Body of pancreas (tissue), 4 donors: ENCODE measurements around the gene FBLN1. TPM values are rescaled to one million over a fixed set of nuclear protein-coding genes. Genes with fewer than 3 reads are reported as not detected.

Source experiments
- ATAC-seq: fragments of 150-250 bp; one replicate; pipeline ENCODE4 v1.9.1; 2016
- DNase-seq, 4 donors: peaks; one replicate each; pipeline ENCODE4 v3.0.0-alpha.2; 2019
- H3K27ac ChIP-seq, 4 donors: fragments of 200-600 bp; sonication (generic); 1 replicate in 3 of 4; 2 replicates in 1 of 4; pipeline versions ENCODE4 v1.5.1 to v1.6.1; 2016 to 2019; ENCODE audit warnings: mild to moderate bottlenecking in 1 of 4, mixed read lengths in 1 of 4, moderate library complexity in 1 of 4
- H3K27me3 ChIP-seq, 2 donors: fragments of 200-600 bp; sonication (generic); one replicate each; pipeline ENCODE4 v1.6.0; 2016; ENCODE audit warnings: mild to moderate bottlenecking in 1 of 2
- H3K36me3 ChIP-seq, 2 donors: fragments of 200-600 bp; sonication (generic); replicated peaks in 1 of 2; 2 replicates each; pipeline ENCODE4 v1.5.1; 2016; ENCODE audit warnings: low read depth in 2 of 2; ENCODE audit not compliant: insufficient read depth in 1 of 2
- H3K4me1 ChIP-seq: fragments of 200-600 bp; sonication (generic); one replicate; pipeline ENCODE4 v1.6.0; 2016
- H3K4me3 ChIP-seq, 2 donors: fragments of 200-600 bp; sonication (generic); 1 replicate in 1 of 2; 2 replicates in 1 of 2; pipeline ENCODE4 v1.5.1; 2016 to 2019
- H3K9me3 ChIP-seq, 3 donors: fragments of 200-600 bp; sonication (generic); 1 replicate in 2 of 3; 2 replicates in 1 of 3; pipeline ENCODE4 v1.5.1; 2016
- CTCF ChIP-seq, 7 experiments: fragments of 450-650 bp in 4 of 7; fragments of 200-600 bp in 3 of 7; sonication (generic) in 3 of 7; IDR thresholded peaks; one replicate each; pipeline ENCODE4 v1.5.1; 2016 to 2019; ENCODE audit warnings: antibody characterized with exemption in 7 of 7
- POLR2A ChIP-seq, 3 donors: fragments of 450-650 bp; IDR thresholded peaks; one replicate each; pipeline ENCODE4 v1.6.1; 2016; ENCODE audit warnings: antibody characterized with exemption in 3 of 3, mild to moderate bottlenecking in 2 of 3
- WGBS, 2 donors: methylation state at CpG; one replicate each; pipeline ENCODE4 v1.1.5; 2017; 5-methylcytosine and 5-hydroxymethylcytosine counted together
- intact Hi-C: fragments of 100-400 bp; cut with DNase I; formaldehyde crosslinking; loops from one replicate; pipeline ENCODE4 v1.15.1; 2023
- total RNA-seq, 2 donors: library from RNA; depleted of rRNA; stranded (reverse); fragments of >200 nt; gene quantifications; one replicate each; pipeline ENCODE4 v1.1.0, GENCODE V29; 2016

Gene FBLN1
- total RNA-seq, 2 donors from 2014 or later = 97.0 to 119 TPM

DNA sequence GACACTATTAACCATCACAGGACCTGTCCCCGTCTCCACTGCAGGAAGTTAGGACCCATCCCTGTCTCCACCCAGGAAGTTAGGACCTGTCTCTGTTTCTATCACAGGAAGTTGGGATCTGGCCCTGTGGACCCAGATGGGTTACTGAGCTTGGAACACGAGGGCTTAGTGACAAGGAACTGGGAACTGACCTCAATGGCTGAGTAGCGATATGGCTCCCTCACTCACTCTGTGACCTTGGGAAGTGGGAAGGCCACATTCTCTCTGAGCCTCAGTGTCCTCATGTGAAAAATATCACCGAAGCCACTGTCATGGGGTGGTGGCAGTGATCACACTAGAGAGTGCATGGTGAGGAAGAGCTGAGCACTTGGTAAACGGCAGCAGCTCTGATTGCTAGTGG lies 59.4 kb downstream of the FBLN1 start:
- ATAC-seq (no peak), DNase-seq (no peak)
- WGBS, 2 donors = 79 to 82% methylated on average over 3 to 5 of the region's 5 CpGs
- Histone ChIP-seq H3K4me3 (no peak overlapping the region), H3K27ac (no peak overlapping the region), H3K36me3 (no peaks in the 10 kb centered on the region), H3K9me3 (peaks cover 0 to 14% (median 0%) of the 10 kb centered on the region in 3 donors), H3K27me3 (no peaks in the 10 kb centered on the region), H3K4me1 (no peaks in the 10 kb centered on the region)
- no peak for TF ChIP-seq POLR2A (IDR thresholded peaks at IDR 0.05)
- no peak for TF ChIP-seq CTCF (IDR thresholded peaks at IDR 0.05)
- intact Hi-C loops = no loop called here

GRCh38 chr22:45562537-45563361 lies 60.1 kb downstream of the FBLN1 start:
- TF ChIP-seq CTCF (IDR thresholded peaks at IDR 0.05) = no peak
- Histone ChIP-seq H3K4me1 (no peaks in the 10 kb centered on the region), H3K27me3 (no peaks in the 10 kb centered on the region), H3K27ac (no peak overlapping the region), H3K4me3 (no peak overlapping the region), H3K9me3 (peaks cover 0 to 14% (median 0%) of the 10 kb centered on the region in 3 donors), H3K36me3 (no peaks in the 10 kb centered on the region)
- ATAC-seq (no peak), DNase-seq (no peak)
- intact Hi-C loops = no loop called here
- WGBS, 2 donors = 91 to 97% methylated on average over 34 to 38 of the region's 44 CpGs

- WGBS, 2 donors = 71 to 77% methylated on average over 13 to 17 of the region's 20 CpGs
- DNase-seq (no peak), ATAC-seq (no peak)
- Histone ChIP-seq H3K36me3 (no peaks in the 10 kb centered on the region), H3K27ac (no peak overlapping the region), H3K4me3 (no peak overlapping the region), H3K4me1 (no peaks in the 10 kb centered on the region), H3K9me3 (peaks cover 0 to 14% (median 0%) of the 10 kb centered on the region in 3 donors), H3K27me3 (no peaks in the 10 kb centered on the region)
- no peak for TF ChIP-seq CTCF (IDR thresholded peaks at IDR 0.05)
- no peak for TF ChIP-seq POLR2A (IDR thresholded peaks at IDR 0.05)
- intact Hi-C loops = no loop called here
Observed at GRCh38 chr22:45563362-45564040, 60.8 kb downstream of the FBLN1 start.

DNA sequence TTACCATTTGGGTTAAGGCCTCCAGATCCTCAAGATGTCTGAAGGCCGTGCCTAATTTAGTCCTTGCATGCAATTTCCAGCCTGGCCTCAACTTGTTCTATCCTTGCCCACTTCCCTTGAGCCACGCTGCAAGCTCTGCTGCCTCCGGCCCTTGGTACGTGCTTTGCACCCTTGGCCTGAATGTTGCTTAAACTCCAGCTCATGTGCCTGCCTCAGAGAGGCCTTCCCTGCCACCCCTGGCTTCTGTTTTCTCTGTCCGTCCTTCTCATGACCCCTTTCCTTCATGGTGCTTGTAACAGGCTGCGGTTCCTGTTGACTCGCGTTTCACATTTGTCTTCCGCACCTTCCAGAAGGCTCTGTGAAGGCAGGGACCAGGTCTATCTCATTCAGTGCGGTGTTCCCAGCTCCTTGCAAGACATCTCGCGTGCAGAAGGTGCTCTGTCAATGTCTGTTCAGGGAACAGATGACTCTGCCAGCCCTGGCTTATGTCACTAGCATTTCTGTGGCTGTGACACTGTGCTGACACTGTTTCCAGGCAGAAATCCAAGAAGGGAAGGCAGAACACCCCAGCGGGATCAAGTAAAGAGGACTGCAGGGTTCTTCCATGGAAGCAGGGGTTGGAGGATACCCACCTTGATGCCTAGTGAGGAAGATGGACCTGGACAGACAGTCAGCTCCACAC lies 61.8 kb downstream of the FBLN1 start:
- H3K4me1 ChIP-seq = no peaks in the 10 kb centered on the region
- TF ChIP-seq POLR2A (IDR thresholded peaks at IDR 0.05) (no peak), CTCF (IDR thresholded peaks at IDR 0.05) (no peak)
- intact Hi-C loops = no loop called here
- no peak for ATAC-seq
- H3K27me3 ChIP-seq = no peaks in the 10 kb centered on the region
- no peak overlapping the region for H3K27ac ChIP-seq
- H3K9me3 ChIP-seq = peaks cover 0 to 14% (median 0%) of the 10 kb centered on the region in 3 donors
- H3K36me3 ChIP-seq = no peaks in the 10 kb centered on the region
- no peak overlapping the region for H3K4me3 ChIP-seq
- WGBS, 2 donors = 74 to 80% methylated on average over 12 to 13 of the region's 13 CpGs
- DNase-seq = no peak
